ENCODE data around the gene INAFM2.
A peak's percentile ranks its signal among the peaks of the same experiment; 100 is the strongest.

DNA sequence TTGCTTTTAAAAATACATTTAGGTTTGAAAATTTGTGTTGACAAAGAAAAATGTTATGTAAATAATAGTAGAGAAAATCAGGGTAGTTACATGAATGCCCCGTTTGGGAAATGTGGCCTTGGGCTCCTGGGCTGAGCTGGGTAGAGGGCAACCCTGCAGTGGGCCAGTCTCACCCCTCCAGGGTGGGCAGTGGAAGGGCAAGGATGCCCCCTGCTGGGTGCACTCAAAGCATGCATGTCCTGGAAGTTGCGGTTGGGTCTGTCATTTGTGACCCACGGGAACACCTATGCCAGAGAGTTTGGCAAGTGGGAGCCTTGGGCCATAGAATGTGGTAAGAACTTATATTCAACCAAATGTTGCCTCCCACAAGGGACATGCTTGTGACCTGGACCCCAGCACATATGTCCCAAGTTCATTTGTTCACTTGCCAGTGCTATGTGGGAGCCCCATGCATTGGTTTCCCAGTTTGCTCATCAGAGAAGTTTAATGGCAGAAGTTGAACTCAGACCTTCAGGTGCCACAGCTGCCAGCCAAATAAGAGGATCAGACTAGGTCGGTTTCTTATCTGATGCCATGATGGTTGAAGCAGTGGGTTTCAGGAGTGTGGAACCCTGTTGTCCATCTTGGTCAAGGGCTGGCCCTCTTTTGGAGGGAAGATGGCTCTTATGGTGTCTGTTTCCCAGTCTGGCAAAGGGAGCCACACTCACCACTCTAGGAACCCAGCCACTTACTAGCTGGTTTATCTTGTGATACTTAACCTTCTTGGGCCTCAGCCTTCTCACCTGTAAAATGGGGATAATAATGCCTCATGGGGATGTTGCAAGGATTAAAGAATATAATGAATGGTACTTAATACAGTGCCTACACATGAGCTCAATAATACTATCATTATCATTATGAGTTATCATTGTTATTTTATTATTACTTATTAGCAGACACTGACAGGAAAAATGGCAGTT, 13.2 kb upstream of the INAFM2 start:
- TF ChIP-seq, protein P1, sequence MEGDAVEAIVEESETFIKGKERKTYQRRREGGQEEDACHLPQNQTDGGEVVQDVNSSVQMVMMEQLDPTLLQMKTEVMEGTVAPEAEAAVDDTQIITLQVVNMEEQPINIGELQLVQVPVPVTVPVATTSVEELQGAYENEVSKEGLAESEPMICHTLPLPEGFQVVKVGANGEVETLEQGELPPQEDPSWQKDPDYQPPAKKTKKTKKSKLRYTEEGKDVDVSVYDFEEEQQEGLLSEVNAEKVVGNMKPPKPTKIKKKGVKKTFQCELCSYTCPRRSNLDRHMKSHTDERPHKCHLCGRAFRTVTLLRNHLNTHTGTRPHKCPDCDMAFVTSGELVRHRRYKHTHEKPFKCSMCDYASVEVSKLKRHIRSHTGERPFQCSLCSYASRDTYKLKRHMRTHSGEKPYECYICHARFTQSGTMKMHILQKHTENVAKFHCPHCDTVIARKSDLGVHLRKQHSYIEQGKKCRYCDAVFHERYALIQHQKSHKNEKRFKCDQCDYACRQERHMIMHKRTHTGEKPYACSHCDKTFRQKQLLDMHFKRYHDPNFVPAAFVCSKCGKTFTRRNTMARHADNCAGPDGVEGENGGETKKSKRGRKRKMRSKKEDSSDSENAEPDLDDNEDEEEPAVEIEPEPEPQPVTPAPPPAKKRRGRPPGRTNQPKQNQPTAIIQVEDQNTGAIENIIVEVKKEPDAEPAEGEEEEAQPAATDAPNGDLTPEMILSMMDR (IDR thresholded peaks at IDR 0.05; ENCODE audit: low read length) = peak; percentile 51
- no peak for TF ChIP-seq EZH2phosphoT487 (IDR thresholded peaks at IDR 0.05; ENCODE audit: low read length)
